C4-2B (cell line): ENCODE results near the gene SYT8.

Experiments used
- ZFX ChIP-seq: fragments of 450-650 bp; IDR thresholded peaks from 2 replicates; pipeline ENCODE4 v1.6.1; 2017
- TF ChIP-seq, protein P1 (sequence below): fragments of 450-650 bp; conservative IDR thresholded peaks from 2 replicates; pipeline ENCODE4 v1.5.1; 2017; ENCODE audit warnings: mild to moderate bottlenecking

DNA sequence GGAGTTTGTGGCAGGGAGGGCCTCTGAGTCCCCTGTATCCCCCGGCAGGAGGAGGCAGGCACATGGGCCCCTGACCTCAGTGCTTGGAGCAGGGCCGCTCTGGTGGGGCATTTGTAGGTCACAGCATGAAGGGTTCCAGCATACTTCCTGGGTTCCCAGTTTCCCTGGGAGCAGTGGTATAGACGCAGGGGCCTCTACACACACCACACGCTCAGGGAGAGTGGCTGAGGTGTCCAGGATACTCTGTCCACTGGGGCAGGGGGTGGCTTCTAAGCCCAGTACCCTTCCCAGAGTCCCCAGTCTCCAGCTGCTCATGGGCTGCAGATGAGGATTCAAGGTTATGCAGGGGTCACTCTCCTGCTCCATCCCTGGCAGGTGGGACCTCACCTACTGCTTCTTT, 24.2 kb downstream of the SYT8 start:
- TF ChIP-seq, protein P1, sequence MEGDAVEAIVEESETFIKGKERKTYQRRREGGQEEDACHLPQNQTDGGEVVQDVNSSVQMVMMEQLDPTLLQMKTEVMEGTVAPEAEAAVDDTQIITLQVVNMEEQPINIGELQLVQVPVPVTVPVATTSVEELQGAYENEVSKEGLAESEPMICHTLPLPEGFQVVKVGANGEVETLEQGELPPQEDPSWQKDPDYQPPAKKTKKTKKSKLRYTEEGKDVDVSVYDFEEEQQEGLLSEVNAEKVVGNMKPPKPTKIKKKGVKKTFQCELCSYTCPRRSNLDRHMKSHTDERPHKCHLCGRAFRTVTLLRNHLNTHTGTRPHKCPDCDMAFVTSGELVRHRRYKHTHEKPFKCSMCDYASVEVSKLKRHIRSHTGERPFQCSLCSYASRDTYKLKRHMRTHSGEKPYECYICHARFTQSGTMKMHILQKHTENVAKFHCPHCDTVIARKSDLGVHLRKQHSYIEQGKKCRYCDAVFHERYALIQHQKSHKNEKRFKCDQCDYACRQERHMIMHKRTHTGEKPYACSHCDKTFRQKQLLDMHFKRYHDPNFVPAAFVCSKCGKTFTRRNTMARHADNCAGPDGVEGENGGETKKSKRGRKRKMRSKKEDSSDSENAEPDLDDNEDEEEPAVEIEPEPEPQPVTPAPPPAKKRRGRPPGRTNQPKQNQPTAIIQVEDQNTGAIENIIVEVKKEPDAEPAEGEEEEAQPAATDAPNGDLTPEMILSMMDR: no peak
- TF ChIP-seq ZFX: no peak
